IPS-18c (cell line): ENCODE results near the gene CLCN7.
"Not testable (repeated sequence)": the region's sequence is repeated elsewhere in the genome, so short reads cannot be mapped to it uniquely, and the experiment has no call there.

Experiments used
- H3K4me3 ChIP-seq: 2 replicates; pipeline ENCODE4 v1.7.0; 2013; ENCODE audit warnings: low read depth, mild to moderate bottlenecking, low read length, moderate library complexity; ENCODE audit not compliant: insufficient read depth
- H3K9me3 ChIP-seq: one replicate; pipeline ENCODE4 v1.6.1; 2013; ENCODE audit warnings: mild to moderate bottlenecking, low read length, moderate library complexity; ENCODE audit not compliant: control insufficient read depth, insufficient read depth

The CLCN7 gene

GRCh38 chr16:1472974-1473373, 1.9 kb downstream of the CLCN7 start:
- Histone ChIP-seq H3K9me3 (no peaks in the 10 kb centered on the region), H3K4me3 (no peak overlapping the region)

- no peak overlapping the region for H3K4me3 ChIP-seq
These were observed 3.1 kb downstream of the CLCN7 start for GRCh38 chr16:1471569-1472194.

GRCh38 chr16:1470481-1471251, 4.2 kb downstream of the CLCN7 start:
- H3K9me3 ChIP-seq: no peaks in the 10 kb centered on the region
- no peak overlapping the region for H3K4me3 ChIP-seq

More at GRCh38 chr16:1471569-1472194, 3.1 kb downstream of the CLCN7 start:
- no peaks in the 10 kb centered on the region for H3K9me3 ChIP-seq

- no peaks in the 10 kb centered on the region for H3K9me3 ChIP-seq
- H3K4me3 ChIP-seq: no peak overlapping the region
These were observed 5.1 kb downstream of the CLCN7 start for GRCh38 chr16:1469693-1470201.

GRCh38 chr16:1469141-1469540, 5.7 kb downstream of the CLCN7 start:
- H3K9me3 ChIP-seq, H3K4me3 ChIP-seq: not testable (repeated sequence)

GRCh38 chr16:1468426-1468810, 6.4 kb downstream of the CLCN7 start:
- H3K9me3 ChIP-seq: no peaks in the 10 kb centered on the region

GRCh38 chr16:1466968-1467521, 7.8 kb downstream of the CLCN7 start:
- H3K9me3 ChIP-seq: no peaks in the 10 kb centered on the region
- no peak overlapping the region for H3K4me3 ChIP-seq

More at GRCh38 chr16:1468426-1468810, 6.4 kb downstream of the CLCN7 start:
- H3K4me3 ChIP-seq: no peak overlapping the region

- H3K9me3 ChIP-seq: no peaks in the 10 kb centered on the region
- H3K4me3 ChIP-seq: no peak overlapping the region
These were observed 8.8 kb downstream of the CLCN7 start for GRCh38 chr16:1466054-1466453.

GRCh38 chr16:1465567-1465915, 9.3 kb downstream of the CLCN7 start:
- Histone ChIP-seq H3K9me3 (no peaks in the 10 kb centered on the region), H3K4me3 (no peak overlapping the region)

GRCh38 chr16:1464894-1465566, 9.8 kb downstream of the CLCN7 start:
- H3K4me3 ChIP-seq: no peak overlapping the region

GRCh38 chr16:1464196-1464893, 10.5 kb downstream of the CLCN7 start:
- Histone ChIP-seq H3K9me3 (no peaks in the 10 kb centered on the region), H3K4me3 (no peak overlapping the region)

More at GRCh38 chr16:1464894-1465566, 9.8 kb downstream of the CLCN7 start:
- H3K9me3 ChIP-seq: no peaks in the 10 kb centered on the region

GRCh38 chr16:1461146-1461545, 13.7 kb downstream of the CLCN7 start:
- Histone ChIP-seq H3K9me3 (no peaks in the 10 kb centered on the region), H3K4me3 (no peak overlapping the region)

GRCh38 chr16:1460602-1461138, 14.2 kb downstream of the CLCN7 start:
- Histone ChIP-seq H3K9me3 (no peaks in the 10 kb centered on the region), H3K4me3 (no peak overlapping the region)

GRCh38 chr16:1459967-1460366, 14.9 kb downstream of the CLCN7 start:
- H3K9me3 ChIP-seq: no peaks in the 10 kb centered on the region
- no peak overlapping the region for H3K4me3 ChIP-seq

GRCh38 chr16:1458977-1459341, 15.9 kb downstream of the CLCN7 start:
- H3K4me3 ChIP-seq: no peak overlapping the region
- H3K9me3 ChIP-seq: no peaks in the 10 kb centered on the region

GRCh38 chr16:1458336-1458976, 16.4 kb downstream of the CLCN7 start:
- no peak overlapping the region for H3K4me3 ChIP-seq
- no peaks in the 10 kb centered on the region for H3K9me3 ChIP-seq
